ENCODE measurements around the gene ZDHHC18. TPM values are rescaled to one million over a fixed set of nuclear protein-coding genes. Genes with fewer than 3 reads are reported as not detected.
"Not testable (repeated sequence)": the region's sequence is repeated elsewhere in the genome, so short reads cannot be mapped to it uniquely, and the experiment has no call there.

The ZDHHC18 gene
- total RNA-seq, 1 donor, result 16.4 TPM

DNA sequence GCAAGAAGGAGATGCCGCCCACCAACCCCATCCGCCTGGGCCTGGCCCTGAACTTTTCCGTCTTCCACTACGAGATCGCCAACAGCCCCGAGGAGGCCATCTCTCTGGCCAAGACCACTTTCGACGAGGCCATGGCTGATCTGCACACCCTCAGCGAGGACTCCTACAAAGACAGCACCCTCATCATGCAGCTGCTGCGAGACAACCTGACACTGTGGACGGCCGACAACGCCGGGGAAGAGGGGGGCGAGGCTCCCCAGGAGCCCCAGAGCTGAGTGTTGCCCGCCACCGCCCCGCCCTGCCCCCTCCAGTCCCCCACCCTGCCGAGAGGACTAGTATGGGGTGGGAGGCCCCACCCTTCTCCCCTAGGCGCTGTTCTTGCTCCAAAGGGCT lies 37.2 kb downstream of the ZDHHC18 start:
- TF ChIP-seq, protein P1, sequence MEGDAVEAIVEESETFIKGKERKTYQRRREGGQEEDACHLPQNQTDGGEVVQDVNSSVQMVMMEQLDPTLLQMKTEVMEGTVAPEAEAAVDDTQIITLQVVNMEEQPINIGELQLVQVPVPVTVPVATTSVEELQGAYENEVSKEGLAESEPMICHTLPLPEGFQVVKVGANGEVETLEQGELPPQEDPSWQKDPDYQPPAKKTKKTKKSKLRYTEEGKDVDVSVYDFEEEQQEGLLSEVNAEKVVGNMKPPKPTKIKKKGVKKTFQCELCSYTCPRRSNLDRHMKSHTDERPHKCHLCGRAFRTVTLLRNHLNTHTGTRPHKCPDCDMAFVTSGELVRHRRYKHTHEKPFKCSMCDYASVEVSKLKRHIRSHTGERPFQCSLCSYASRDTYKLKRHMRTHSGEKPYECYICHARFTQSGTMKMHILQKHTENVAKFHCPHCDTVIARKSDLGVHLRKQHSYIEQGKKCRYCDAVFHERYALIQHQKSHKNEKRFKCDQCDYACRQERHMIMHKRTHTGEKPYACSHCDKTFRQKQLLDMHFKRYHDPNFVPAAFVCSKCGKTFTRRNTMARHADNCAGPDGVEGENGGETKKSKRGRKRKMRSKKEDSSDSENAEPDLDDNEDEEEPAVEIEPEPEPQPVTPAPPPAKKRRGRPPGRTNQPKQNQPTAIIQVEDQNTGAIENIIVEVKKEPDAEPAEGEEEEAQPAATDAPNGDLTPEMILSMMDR (IDR thresholded peaks at IDR 0.05; ENCODE audit: insufficient read depth, low read depth, low read length), result no peak
- DNase-seq (ENCODE audit: low read depth), result no peak
- no peak overlapping the region for H3K4me3 ChIP-seq (ENCODE audit: low read depth, low read length)

DNA sequence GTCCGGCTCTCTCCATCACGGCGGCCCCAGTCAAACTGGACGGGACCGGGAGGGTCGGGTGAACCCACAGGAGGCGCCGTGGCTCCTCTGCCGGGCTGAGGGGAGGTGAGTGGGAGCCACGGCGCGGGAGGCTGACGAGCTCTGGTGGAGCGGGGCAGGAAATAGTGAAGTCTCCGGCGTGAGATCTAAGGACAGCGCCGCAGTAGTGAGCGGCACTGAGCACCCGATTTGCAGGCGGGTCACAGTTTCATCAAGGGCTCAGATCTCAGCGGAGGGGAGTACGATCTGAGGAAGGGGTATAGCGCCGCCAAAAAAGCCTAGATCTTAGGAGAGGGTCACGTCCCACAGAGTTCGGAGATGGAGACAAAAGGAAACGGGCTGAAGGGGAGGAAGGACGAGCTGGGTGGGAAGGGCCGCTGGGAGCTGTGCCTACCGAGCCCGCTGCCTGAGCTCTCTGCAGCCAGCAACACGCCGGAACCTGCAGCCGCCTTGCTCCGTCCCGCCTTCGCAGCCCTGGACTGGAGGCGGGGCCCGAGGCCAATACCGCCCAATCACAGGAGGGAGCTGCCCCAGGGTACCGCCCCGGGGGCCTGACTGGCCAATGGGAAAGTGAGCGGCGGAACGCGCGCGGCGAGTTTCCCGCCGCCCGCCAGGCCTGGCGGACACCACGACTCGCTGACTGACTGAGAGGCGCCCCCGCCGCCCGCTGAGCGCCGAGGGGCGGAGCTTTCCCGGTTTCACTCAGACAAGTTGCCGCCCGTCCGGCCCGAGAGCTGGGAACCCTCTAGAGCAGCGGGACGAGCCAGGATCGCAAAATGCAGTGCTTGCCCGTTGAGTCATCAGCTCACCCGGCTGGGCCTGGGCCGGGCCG lies 38.4 kb downstream of the ZDHHC18 start:
- DNase-seq (ENCODE audit: low read depth), result peak; percentile 98
- peak overlapping the region; percentile 74 for H3K4me3 ChIP-seq (ENCODE audit: low read depth, low read length)
- TF ChIP-seq, protein P1 (IDR thresholded peaks at IDR 0.05; ENCODE audit: insufficient read depth, low read depth, low read length), result no peak

DNA sequence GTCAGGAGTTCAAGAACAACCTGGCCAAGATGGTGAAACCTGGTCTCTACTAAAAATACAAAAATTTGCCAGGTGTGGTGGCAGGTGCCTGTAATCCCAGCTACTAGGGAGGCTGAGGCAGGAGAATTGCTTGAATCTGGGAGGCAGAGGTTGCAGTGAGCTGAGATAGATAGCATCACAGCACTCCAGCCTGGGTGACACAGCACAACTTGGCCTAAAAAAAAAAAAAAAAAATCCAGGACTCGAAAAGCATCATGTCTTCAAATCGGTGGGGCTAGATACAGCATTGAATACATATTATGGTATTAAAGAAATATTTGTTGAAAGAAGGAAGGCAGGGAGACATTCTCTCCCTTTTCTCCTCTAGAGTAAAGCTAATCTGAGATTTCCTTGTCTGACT lies 46.6 kb downstream of the ZDHHC18 start:
- DNase-seq (ENCODE audit: low read depth); H3K4me3 ChIP-seq (ENCODE audit: low read depth, low read length): not testable (repeated sequence)

DNA sequence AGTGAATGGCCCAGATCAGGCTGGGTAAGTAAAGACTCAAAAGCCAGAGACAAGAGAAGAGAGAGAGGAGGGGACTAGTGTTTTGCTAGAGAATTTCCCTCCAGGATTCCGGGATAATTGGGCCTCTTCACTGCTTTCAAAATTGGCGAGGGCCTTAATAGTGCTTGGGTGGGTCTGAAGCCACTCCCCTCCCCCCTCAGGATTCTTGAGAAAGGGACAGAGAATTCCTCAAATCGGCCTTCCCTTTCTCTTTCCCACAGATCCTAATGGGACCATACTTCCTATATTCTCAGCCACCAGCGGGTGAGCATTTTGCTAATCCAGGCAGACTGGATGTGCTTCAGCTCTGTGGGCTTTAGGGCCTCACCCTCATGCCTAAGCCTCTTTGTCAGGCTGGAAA lies 48.4 kb downstream of the ZDHHC18 start:
- DNase-seq (ENCODE audit: low read depth), result no peak
- H3K4me3 ChIP-seq (ENCODE audit: low read depth, low read length), result no peak overlapping the region
- TF ChIP-seq, protein P1 (IDR thresholded peaks at IDR 0.05; ENCODE audit: insufficient read depth, low read depth, low read length), result no peak

DNA sequence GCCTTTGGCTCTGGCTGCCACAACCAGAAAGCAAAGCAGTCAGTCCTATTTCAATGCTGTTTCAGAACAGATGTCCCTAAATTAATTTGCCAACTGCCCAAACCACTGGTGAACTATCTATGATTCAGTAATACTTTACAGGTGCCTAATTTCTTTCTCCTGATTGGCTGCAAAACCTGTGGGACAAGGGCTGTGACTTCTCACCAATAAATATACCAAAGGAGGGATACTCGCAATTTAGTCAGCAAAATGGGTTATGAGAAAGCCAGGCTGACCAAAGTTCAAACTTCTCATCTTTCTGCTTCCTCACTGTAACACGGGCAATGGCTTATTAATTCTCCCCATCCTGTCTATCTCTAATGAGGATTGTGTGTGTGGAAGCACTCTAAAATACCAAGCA lies 50.8 kb downstream of the ZDHHC18 start:
- TF ChIP-seq, protein P1 (IDR thresholded peaks at IDR 0.05; ENCODE audit: insufficient read depth, low read depth, low read length), result no peak
- no peak for DNase-seq (ENCODE audit: low read depth)
- no peak overlapping the region for H3K4me3 ChIP-seq (ENCODE audit: low read depth, low read length)

DNA sequence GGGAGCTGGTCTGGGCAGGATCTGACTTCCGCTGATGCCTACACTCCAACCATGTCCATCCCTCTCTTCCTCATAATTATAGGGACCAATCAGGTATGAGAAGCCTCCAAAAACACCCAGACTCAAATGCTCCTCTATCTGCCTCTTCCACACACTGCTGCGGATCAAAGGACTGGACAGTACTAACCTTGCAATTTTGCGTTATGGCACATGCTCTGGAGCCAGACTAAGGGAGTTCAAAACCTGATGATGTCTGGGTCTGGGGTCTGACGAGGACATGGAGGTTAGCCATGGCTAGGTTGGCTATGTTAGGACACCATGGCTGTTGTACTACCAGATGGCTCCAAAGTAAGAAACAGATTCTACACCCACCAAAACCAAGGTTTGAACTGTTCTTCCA lies 53.3 kb downstream of the ZDHHC18 start:
- TF ChIP-seq, protein P1 (IDR thresholded peaks at IDR 0.05; ENCODE audit: insufficient read depth, low read depth, low read length), result no peak
- no peak overlapping the region for H3K4me3 ChIP-seq (ENCODE audit: low read depth, low read length)
- no peak for DNase-seq (ENCODE audit: low read depth)

DNA sequence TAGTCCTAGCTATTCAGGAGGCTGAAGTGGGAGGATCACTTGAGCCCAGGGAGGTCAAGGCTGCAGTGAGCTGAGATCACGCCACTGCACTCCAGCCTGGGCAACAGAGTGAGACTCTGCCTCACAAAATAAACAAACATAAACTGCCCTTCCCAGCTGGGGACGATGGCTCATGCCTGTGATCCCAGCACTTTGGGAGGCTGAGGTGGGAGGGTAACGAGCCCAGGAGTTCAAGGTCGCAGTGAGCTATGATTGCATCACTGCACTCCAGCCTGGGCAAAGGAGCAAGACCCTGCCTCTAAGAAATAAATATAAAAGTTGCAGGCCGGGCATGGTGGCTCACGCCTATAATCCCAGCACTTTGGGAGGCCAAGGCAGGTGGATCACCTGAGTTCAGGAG lies 55.1 kb downstream of the ZDHHC18 start:
- DNase-seq (ENCODE audit: low read depth); H3K4me3 ChIP-seq (ENCODE audit: low read depth, low read length): not testable (repeated sequence)

Measured in fibroblast of villous mesenchyme (primary cell).